GM21367 (cell line): ENCODE measurements around the gene DLG2.

ENCODE experiments used
- ATAC-seq: cut with Tn5 transposase; IDR thresholded peaks from one replicate; pipeline ENCODE4 v1.9.1; 2021; ENCODE audit not compliant: unreplicated experiment

Gene DLG2

DNA sequence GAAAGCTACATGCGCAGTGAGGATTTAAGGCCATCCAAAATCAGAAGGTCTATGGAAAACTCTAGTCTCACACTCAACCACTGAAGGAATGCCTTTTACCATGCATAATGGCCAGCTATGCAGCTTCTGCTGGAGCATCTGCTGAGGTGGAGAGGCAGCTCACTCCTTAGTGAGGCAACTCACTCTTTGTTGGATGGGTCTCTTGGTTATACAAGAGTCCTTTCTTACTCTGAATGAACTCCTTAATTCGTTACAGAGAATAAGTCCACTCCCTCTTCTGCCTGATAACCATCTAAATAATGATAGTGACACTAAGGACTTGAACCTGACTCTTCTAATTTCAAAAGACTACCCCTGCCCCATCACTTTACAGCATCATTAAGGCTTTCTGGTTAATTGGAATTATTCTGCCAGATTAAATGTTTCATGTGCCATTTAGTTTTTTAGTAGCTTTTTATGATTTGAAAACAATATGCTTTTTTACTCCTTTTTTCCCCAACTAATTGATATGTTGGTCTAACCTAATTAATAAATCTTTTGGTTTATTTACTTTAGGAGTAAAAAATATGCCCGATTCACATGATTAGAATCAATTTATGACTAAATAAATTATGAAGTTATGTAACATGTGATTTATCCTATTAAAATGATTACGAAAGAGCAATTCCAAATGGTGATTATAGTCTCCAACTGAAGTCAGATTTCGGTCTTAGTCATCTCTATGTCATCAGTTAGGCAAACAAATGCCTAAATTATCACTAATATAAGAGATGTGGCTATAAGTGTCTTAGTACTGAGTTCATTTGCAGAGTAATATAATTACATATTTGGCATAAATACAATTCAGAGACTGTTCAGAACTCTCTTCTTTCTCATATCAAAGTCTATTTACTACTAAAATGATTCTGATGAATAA lies 2054.3 kb downstream of the DLG2 start:
- ATAC-seq, result no peak

DNA sequence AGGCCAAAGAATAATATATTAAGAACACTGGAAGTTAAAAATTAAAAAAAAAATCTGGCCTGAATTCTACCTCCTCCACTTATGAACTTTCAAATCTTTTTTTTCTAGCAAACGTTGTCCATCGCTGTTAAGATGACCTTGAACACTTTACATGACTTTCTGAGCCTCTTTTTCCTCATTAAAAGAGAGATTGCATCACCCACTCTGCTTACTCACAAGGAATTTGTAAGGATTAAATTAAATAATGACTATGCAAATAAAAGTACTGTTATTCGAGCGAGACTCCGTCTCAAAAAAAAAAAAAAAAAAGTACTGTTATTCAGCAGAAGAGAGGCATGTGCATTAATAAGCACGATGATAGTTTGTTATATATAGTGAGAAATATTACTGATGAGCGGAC lies 2055.8 kb downstream of the DLG2 start:
- ATAC-seq, result no peak

DNA sequence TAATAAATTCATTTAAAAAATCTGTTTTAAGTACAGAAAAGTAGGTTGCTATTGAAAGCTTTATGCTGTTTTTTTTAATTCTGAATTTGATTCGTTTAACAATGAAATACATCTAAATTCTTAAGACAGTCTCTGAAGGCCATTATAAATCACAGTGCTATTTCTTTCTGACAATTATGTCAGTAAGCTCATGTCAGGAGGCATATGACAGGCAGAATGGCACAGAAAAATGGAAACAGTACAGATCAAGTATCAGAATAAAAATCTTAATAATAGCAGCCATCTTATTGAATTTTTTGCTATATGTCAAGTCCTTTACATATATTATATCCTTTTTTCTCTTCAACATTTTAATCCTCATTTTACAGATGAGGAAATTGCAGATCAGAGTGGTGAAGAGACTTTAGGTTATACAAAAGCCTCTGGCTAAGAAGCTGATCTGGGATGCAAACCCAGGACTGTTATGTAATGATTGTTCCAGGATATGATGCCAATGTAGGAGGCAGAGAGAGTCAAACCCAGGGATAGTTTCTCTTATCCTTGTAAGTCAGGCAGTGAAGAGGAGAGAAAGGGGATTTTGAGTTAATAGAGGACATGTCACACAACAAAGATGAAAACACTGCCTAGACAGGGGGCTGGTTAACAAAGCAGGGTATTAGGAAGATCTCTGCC lies 2057.9 kb downstream of the DLG2 start:
- no peak for ATAC-seq

DNA sequence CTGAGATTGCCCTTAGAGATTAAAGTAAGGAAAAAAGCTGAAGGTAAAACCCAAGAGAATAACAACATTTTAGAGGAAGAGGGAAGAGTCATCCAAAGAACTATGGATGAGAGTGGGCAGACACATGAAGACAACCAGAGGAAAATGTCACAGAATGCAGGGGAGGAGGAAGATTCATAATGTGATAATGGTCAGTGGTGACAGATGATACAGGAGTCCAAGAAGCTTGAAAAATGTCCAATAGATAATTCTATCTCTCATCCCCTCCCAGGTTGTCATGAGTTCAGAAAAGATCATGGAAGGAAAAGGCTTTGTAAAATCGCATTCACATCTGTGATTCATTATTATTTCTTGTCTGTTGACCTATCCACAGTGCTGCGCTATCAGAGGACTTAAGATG lies 2058.6 kb downstream of the DLG2 start:
- no peak for ATAC-seq

DNA sequence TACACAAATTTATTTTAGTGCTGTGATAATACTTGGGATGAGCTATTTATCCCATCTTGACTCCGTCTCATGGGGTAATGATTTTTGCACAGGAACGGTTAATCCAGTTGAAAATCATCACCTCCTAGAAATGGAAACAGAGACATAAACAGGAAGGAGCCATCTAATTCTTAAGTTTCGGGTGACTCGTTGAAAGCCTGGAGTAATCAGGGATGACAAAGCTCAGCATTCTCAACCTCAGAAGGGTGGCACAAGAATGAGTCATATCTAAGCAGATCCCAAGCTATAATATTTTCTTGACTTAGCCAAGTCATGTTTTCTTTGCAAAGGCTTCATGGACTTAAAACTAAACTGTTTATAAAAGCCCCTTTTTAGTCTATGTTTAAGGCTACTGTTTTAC lies 2060.2 kb downstream of the DLG2 start:
- ATAC-seq, result no peak

DNA sequence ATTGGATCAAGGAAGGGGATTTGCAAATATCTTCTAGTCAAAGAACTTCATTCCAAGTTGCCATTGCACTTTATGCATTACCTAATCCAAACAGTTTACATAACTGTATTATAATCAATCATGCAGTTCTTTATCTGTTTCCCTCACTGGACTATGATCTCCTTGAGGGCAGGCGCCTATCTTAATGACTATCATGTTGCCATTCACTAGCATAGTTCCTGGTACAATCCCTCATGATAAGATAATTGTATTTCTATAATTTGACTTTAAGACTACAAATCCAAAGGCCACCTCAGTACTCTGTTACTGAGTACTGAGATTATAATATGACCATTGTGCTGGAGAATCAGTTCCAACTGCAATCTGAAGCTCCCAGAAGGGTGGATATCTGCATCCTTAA lies 2062.3 kb downstream of the DLG2 start:
- ATAC-seq, result no peak

DNA sequence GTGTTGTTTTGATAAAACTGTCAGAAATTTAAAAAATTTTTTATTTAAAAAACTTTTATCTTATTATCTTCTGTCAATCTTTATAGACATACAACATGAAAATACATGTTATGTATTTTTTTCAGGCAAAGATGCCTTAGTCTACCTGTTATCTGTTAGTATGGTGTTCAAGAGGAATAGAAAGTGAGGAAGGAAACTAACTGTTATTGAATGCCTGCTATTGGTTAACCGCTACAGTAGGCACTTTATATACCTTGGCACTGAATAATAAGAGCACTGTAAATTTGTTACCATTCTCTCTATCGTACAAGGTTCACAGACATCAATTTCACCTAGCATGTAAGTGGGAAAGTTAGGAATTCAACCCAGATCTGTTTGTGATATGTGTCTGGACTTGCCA lies 2068.9 kb downstream of the DLG2 start:
- no peak for ATAC-seq

DNA sequence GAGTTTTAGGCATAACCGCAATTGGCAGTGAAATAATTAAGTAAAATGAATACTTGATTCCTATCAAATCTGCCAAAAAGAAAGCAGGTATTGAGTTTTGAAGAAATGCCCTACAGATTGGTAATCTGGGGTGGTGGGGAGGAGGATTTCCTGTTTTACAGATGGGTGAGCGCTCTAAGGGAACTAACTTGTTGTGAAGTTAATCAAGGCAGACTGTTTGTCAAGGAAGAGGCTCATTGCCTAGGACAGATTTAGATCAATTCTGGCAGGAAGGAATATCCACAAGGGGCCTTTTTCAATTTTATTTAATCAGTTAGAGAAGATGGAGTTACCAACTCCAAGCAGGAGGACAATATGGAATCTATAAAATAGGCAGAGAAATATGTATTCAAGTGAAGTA lies 2069.5 kb downstream of the DLG2 start:
- ATAC-seq, result no peak

DNA sequence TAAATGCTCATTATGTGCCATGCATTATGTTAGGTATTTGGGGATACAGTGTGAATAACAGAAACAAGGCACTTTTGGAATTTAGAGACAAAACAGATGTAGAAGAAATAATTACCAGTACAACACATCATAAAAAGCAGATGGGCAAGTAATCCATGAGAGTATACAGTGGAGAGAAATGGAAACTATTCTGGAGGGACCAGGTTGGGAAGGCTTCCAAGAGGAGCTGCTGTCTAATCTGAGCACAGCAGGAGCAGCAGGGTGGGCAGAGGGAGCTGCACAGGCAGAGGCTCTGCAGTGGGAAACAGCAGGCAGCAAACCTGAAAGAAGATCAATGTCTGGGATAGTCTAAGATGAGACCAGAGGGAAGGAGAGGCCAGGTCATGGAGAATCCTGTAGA lies 2072.3 kb downstream of the DLG2 start:
- ATAC-seq, result no peak

DNA sequence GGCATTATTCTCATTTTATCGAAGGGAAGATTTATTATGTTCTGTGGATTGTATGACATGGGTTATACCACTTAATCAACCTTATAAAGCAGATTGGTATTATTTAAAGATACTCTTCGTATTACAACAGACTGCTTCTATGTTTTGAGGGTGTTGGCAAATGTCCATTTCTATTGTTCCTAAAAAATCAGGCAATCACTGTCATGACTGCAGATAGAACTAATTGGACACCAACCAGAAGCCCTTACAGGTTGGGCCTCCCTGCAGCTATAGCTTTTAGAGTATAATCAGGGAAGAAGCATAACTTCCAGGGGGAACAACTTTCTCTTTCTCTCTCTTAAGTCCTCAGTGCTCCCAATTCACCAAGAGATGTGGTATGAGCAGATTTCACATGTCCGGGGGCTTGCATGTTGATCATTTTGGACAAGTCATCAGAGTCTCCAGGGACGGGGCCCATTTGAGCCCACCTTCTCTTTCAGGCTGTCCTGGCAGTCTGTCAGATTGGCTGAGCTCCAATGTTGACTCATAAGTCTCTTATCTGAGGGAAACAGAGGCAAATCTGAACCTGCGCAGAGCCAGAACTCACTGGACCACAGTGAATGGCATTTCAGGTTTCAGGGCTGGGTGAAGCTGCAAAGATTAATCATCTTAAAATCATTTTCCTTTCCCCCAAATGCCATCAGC lies 2077.0 kb downstream of the DLG2 start:
- ATAC-seq, result no peak

DNA sequence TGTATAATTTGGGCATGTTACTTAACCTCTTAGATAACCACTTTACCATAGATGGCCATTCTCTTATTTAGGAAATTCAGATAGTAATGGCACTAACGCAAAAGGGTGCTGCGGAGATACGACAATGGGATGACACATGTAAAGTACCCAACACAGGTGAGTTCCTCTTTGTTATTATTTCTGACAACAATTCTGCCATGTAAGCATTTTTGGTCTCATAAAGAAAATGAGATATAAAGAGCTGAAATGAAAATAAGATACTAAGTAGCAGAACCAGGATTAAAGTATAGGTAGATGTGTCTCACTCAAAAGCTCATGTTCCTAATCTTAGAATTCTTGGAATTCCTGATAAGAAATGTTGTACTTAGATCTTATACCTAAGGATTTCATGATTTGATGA lies 2080.8 kb downstream of the DLG2 start:
- no peak for ATAC-seq

DNA sequence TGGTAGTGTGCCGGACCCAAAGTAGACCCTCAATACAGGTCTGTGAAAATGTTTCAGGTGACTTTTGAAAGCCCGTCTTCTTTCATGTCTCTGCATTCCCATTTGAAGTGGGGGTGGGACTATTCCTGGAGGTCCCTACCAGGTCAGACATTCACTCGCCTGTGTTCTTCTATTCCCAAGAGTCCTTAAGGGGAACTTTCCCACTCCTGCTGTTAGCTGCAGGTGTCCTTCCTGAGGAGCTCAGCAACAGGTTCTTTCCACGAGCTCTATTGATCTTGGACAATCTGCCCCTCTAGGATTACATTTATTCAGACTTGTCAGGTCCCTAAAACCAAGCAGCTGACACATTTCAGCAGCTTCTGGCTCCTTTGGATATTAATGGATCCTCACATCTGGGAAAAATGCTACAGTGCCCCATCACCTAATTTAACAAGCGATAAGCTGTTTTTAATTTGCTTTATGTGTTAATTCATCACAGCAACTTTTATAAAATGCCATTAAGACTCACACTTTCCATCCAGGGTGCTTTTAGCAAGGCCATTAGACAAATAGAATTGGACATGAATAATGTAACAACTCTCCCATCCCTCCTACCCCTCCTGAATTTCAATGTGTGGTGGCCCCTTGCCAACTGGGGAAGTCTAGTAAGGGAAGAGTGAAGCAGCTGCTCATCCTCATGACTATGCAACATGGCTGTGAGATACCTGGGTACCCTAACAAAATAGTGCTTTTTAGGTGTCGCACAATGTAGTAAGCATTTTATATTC lies 2081.5 kb downstream of the DLG2 start:
- no peak for ATAC-seq

DNA sequence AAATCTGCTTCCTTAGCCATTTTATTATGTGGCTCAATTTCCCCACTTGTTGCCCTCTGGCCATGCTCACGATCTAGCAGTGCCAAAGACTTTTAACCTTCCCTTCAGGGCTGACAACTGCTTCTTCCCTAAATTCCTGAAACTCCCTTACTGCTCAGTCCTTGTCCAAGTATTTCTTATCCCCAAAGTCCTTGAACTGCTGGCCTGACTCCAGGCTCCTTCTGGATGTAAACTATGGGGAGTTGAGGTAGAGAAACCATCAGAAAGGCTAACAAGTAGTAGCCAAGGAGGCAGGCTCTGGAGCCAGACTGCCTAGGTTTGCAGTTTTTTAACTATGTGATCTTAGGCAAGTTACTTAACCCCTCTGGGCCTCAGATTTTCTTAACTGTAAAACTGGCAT lies 2082.3 kb downstream of the DLG2 start:
- ATAC-seq, result no peak

DNA sequence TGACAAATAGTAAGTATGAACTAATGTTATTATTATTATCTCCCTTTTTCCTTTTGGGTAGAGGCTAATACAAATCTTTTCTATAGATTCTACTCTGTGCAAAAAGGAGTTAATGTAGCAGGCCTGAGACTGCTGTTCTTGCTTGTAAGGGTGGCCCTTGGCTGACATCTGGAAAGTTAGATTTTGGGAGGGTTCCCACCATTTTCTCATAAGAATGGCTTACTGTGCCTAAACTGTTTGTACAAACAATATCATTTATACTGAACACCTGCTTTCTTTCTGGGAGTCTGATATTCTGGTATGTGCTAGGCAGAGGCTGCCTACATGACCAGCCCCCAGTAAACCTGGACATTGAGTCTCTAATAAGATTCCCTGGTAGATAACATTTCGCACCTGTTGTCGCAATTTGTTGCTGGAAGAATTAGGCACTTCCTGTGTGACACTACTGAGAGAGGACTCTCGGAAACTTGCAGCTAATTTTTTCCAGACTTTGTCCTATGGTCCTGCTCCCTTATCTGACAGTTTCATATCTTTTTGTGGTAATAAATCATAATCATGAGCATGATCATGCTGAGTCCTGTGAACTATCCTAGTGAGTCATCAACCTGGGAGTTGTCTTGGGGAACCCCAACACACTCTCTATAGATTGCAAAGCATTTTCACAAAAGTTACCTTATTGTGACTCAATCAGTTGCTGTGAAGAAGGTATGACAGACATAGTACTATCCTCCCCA lies 2083.3 kb downstream of the DLG2 start:
- no peak for ATAC-seq

DNA sequence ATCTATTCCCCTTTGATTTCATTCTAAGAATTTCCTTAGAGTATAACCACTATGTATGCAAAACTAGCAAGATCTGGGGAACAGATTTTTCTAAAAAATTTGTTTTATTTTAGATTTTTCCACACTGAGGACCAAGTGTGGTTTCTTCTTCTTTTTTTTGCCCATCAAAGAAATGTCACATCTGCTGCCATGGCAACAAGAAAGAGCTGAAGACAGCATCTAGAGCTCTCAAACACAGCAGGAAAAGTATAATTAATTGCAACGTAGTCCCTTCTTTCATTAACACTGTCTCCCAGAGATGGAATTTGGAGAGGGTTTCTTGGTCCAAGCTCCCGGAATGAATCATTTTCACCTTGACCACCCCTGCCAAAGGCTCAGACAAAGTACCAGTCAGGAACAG lies 2084.3 kb downstream of the DLG2 start:
- ATAC-seq, result no peak

DNA sequence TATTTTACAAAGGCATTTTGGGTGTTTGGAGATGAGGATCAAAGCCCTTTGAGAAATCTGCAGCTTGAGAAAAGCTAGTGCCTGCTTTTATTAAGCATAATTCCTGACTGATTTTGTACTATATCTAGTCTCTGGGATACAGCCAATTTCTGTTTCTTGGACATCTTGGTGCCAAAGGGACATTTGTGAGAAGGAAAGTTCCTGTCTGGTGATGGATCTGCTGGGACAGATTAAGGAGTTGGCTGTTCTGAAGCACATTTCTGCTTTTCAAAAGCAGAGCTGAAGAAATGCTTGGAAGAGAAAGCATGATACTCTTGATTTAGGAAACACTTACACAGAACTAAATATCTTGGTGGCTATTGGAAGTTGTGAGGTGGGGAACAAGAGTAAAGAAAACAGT lies 2086.4 kb downstream of the DLG2 start:
- ATAC-seq, result no peak

DNA sequence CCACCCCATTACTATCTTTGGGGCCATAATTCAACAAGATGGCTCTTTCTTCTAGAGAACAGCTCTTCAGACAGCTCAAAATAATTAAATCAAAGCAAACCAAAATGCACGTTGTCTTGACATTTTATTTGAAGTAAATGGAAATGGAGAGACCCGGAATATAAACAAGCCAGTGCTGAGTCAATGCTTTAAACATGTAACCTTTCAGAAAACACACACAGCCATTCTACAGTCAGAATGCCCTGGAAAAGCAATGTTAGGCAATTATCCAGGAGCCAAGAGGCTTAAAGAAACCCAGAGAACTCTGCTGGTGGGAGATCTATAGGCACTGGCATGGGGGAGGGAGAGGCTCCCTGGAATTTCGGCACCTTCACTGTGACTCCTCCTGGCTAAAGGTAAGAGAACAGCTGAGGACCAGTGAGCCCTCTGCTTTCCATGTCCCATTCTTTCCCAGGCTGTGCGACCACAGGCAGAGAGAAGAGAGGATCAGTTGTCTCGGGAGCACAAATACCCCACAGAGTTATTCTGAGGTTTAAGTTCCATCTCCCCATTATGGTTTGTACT lies 2086.9 kb downstream of the DLG2 start:
- ATAC-seq, result no peak

DNA sequence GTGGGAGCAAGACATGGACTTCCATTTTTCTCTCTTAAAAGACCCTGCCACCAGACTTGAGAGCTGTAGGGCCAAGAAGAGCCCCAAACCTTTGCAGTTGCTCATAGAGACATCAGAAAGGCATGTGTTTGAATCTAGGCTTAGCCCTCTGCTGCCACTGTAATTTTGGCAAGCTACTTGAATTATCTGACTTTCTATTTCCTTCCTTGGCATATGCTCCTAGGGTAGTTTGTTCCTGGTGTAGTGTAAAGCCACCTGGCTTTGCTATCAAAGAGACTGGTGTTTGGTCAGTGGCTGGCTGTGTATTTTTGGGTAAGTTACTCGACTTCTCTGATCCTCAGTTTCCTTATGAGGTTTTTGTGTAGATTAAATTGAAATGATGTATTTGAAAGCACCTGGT lies 2088.9 kb downstream of the DLG2 start:
- no peak for ATAC-seq

DNA sequence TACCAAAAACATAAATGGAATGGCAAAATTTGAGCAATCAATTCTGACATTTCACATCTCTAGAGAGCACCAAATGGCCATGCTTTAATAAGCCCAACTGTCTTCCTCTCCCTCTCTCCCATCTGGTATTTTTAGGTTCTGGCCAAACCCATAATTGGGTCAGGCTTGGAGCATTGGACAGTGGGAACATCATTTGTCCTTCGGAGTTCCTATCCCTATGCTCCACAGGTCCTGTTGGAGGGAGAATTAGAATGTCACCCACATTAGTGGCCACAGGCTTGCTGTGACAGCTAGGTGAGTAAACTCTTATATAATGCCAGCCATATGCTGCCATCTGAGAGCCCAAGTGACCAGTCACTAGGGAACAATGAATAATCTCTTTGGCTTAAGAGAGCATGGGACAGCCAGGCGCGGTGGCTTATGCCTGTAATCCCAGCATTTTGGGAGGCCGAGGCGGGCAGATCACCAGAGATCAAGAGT lies 2090.0 kb downstream of the DLG2 start:
- ATAC-seq, result no peak

DNA sequence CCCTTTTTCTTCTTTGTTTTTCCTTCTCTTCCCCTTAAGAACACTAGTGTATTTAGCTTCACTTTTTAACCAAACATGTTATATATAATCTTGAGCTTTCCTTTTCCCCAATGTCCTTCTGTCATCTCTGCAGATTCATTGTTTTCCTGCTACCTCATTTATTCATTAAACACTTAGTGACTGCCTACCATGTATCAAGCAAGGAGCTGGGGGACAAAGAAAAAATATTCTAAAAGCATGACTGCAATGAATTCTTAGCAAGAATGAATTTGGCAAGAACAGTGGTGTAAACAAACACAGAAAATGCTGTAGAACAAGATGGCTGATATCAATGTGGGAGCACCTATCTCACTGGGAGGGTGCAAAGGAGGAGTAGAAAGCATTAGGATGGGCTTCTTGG lies 2094.0 kb downstream of the DLG2 start:
- ATAC-seq, result no peak
